OCI-LY3 (cell line): Measurements from ENCODE around the gene NDC1.

Experiments used
- H2AFZ ChIP-seq: fragments of 200-600, 300-600 bp; shearing (Covaris generic); 2 replicates; pipeline ENCODE4 v1.6.0; 2014; ENCODE audit warnings: antibody characterized with exemption, low read depth, low read length
- H3K27ac ChIP-seq: fragments of 200-600, 300-600 bp; sonication (generic); 2 replicates; pipeline ENCODE4 v1.5.1; 2014; ENCODE audit warnings: mild to moderate bottlenecking, low read length, moderate library complexity, mixed read lengths
- H3K27me3 ChIP-seq: fragments of 200-600, 300-600 bp; sonication (generic); 2 replicates; pipeline ENCODE4 v1.6.1; 2014; ENCODE audit warnings: low read depth, low read length, mixed read lengths
- H3K36me3 ChIP-seq: fragments of 200-600, 300-600 bp; sonication (generic); replicated peaks from 2 replicates; pipeline ENCODE3; 2014; ENCODE audit warnings: low read depth, low read length, mixed read lengths
- H3K4me1 ChIP-seq: fragments of 300-600, 200-600 bp; sonication (generic); 2 replicates; pipeline ENCODE4 v1.6.1; 2014; ENCODE audit warnings: low read length, mixed read lengths
- H3K4me2 ChIP-seq: fragments of 200-600, 300-600 bp; sonication (generic); 2 replicates; pipeline ENCODE4 v1.6.1; 2014; ENCODE audit warnings: low read length, mixed read lengths
- H3K4me3 ChIP-seq: fragments of 300-600, 200-600 bp; sonication (generic); 2 replicates; pipeline ENCODE4 v1.5.1; 2014; ENCODE audit warnings: antibody characterized with exemption, mild to moderate bottlenecking, low read length, moderate library complexity
- H3K79me2 ChIP-seq: fragments of 300-600, 200-600 bp; shearing (Covaris generic); 2 replicates; pipeline ENCODE4 v1.6.1; 2014; ENCODE audit warnings: mild to moderate bottlenecking, low read length, mixed read lengths
- H3K9ac ChIP-seq: fragments of 300-600, 200-600 bp; shearing (Covaris generic); 2 replicates; pipeline ENCODE4 v1.6.0; 2014; ENCODE audit warnings: mild to moderate bottlenecking, low read length, moderate library complexity
- H3K9me3 ChIP-seq: fragments of 200-600, 300-600 bp; shearing (Covaris generic); 2 replicates; pipeline ENCODE4 v1.6.1; 2014; ENCODE audit warnings: low read length, mixed read lengths; ENCODE audit not compliant: insufficient read depth
- H4K20me1 ChIP-seq: fragments of 200-600, 300-600 bp; sonication (generic); 2 replicates; pipeline ENCODE4 v1.6.1; 2016; ENCODE audit warnings: low read length, mixed read lengths; ENCODE audit not compliant: insufficient read depth
- CTCF ChIP-seq: fragments of 200-600, 300-600 bp; sonication (generic); IDR thresholded peaks from 2 replicates; pipeline ENCODE4 v1.5.1; 2014; ENCODE audit warnings: antibody characterized with exemption, low read length, low read depth
- EZH2phosphoT487 ChIP-seq: fragments of 200-600 bp; shearing (Covaris generic); IDR thresholded peaks from 2 replicates; pipeline ENCODE4 v1.6.1; 2018; ENCODE audit warnings: antibody characterized with exemption, mixed run types, low read depth

The NDC1 gene

GRCh38 chr1:53871773-53872484 is 33.8 kb upstream of the NDC1 start:
- Histone ChIP-seq H3K79me2 (no peaks in the 10 kb centered on the region), H4K20me1 (no peaks in the 10 kb centered on the region), H3K4me3 (no peak overlapping the region), H3K4me1 (peaks cover 13% of the 10 kb centered on the region), H3K4me2 (no peak overlapping the region), H2AFZ (no peak overlapping the region), H3K9ac (no peak overlapping the region), H3K9me3 (no peaks in the 10 kb centered on the region), H3K27me3 (no peaks in the 10 kb centered on the region), H3K27ac (no peak overlapping the region), H3K36me3 (no peaks in the 10 kb centered on the region)
- TF ChIP-seq CTCF (no peak), EZH2phosphoT487 (no peak)

- H4K20me1 ChIP-seq: no peaks in the 10 kb centered on the region
- no peak for TF ChIP-seq EZH2phosphoT487
- TF ChIP-seq CTCF: no peak
- no peak overlapping the region for H3K9ac ChIP-seq
- no peaks in the 10 kb centered on the region for H3K27me3 ChIP-seq
- peaks cover 13% of the 10 kb centered on the region for H3K4me1 ChIP-seq
- H2AFZ ChIP-seq: no peak overlapping the region
- H3K4me3 ChIP-seq: no peak overlapping the region
- no peaks in the 10 kb centered on the region for H3K9me3 ChIP-seq
- H3K4me2 ChIP-seq: no peak overlapping the region
- H3K79me2 ChIP-seq: no peaks in the 10 kb centered on the region
- no peak overlapping the region for H3K27ac ChIP-seq
- no peaks in the 10 kb centered on the region for H3K36me3 ChIP-seq
Measured at GRCh38 chr1:53871221-53871620, 33.1 kb upstream of the NDC1 start.

- Histone ChIP-seq H3K4me2 (peak overlapping the region; percentile 58), H3K4me1 (peaks cover 13% of the 10 kb centered on the region), H3K27ac (peak overlapping the region; percentile 59), H2AFZ (no peak overlapping the region), H3K36me3 (no peaks in the 10 kb centered on the region), H3K9ac (no peak overlapping the region), H3K79me2 (no peaks in the 10 kb centered on the region), H3K4me3 (peak overlapping the region; percentile 48; the same call in 1 of the 2 replicates), H3K27me3 (no peaks in the 10 kb centered on the region), H4K20me1 (no peaks in the 10 kb centered on the region), H3K9me3 (no peaks in the 10 kb centered on the region)
- TF ChIP-seq EZH2phosphoT487 (no peak), CTCF (no peak)
Measured at GRCh38 chr1:53869454-53870117, 31.5 kb upstream of the NDC1 start.

- no peak overlapping the region for H3K4me2 ChIP-seq
- no peak overlapping the region for H2AFZ ChIP-seq
- no peaks in the 10 kb centered on the region for H3K9me3 ChIP-seq
- H3K4me3 ChIP-seq: no peak overlapping the region
- no peak overlapping the region for H3K9ac ChIP-seq
- no peaks in the 10 kb centered on the region for H3K79me2 ChIP-seq
- peaks cover 13% of the 10 kb centered on the region for H3K4me1 ChIP-seq
- no peaks in the 10 kb centered on the region for H4K20me1 ChIP-seq
- no peak overlapping the region for H3K27ac ChIP-seq
- no peak for TF ChIP-seq CTCF
- no peak for TF ChIP-seq EZH2phosphoT487
- no peaks in the 10 kb centered on the region for H3K36me3 ChIP-seq
- H3K27me3 ChIP-seq: no peaks in the 10 kb centered on the region
Measured at GRCh38 chr1:53868565-53868964, 30.5 kb upstream of the NDC1 start.
